Spleen (tissue), 7 donors: ENCODE measurements around the gene SSPN.

Source experiments
- POLR2AphosphoS5 ChIP-seq, 3 donors: sonication (generic); formaldehyde crosslinking; IDR thresholded peaks; one replicate each; pipeline ENCODE4 v1.5.1; 2017; ENCODE audit warnings: antibody characterized with exemption in 3 of 3
- TF ChIP-seq, protein P1 (sequence below), 11 experiments: fragments of 200-600 bp in 7 of 11; fragments of 450-650 bp in 4 of 11; sonication (generic) in 4 of 11; IDR thresholded peaks in 8 of 11; conservative IDR thresholded peaks in 3 of 11; 1 replicate in 7 of 11; 2 replicates in 4 of 11; pipeline versions ENCODE4 v1.4.0 to v1.8.0; 2016 to 2021; ENCODE audit warnings: antibody characterized with exemption in 11 of 11, inconsistent platforms in 4 of 11, mild to moderate bottlenecking in 1 of 11
- donor health status: DM: no; HTN: no; CAD: no; lungs with moderate emphysema.
- donor health status: DM: no; HTN: no; CAD: no.
- donor health status: DM: no; HTN: no; CAD: no.

DNA sequence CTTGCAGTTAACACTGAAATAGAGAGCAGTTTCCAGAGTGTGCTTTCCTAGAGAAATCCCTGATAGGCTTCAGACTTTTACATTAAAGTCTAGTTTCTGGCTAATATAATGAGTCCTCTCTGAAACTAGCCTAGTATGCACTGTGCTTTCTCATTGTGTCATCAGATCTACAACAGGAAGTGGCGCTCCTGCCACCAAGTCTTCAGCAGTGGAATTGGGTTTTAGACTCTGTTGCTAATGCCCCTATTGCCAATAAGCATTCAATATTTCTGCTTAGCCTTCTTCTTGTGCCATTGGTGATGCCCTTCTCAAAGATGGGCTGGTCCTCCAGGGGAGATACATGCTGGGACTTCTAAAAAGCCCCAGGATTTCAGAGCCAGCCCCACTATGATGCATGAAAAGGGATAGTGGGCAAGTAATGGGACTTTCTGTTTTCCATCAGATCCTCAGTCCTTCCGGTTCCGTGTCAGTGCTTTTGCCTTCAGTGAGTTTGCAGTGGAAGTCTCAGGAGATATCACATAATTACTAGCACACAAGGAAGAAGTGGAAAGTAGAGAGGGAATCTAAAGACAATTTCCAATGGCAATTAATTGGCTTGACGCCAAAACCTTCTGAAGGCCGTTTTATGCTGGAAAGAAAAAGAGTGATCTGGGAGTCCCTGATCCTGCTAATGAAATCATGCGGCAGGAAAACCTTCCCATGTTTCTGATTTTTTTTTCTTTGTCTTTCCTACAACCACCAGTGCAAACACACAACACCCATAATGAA, 50.0 kb downstream of the SSPN start:
- TF ChIP-seq, protein P1, sequence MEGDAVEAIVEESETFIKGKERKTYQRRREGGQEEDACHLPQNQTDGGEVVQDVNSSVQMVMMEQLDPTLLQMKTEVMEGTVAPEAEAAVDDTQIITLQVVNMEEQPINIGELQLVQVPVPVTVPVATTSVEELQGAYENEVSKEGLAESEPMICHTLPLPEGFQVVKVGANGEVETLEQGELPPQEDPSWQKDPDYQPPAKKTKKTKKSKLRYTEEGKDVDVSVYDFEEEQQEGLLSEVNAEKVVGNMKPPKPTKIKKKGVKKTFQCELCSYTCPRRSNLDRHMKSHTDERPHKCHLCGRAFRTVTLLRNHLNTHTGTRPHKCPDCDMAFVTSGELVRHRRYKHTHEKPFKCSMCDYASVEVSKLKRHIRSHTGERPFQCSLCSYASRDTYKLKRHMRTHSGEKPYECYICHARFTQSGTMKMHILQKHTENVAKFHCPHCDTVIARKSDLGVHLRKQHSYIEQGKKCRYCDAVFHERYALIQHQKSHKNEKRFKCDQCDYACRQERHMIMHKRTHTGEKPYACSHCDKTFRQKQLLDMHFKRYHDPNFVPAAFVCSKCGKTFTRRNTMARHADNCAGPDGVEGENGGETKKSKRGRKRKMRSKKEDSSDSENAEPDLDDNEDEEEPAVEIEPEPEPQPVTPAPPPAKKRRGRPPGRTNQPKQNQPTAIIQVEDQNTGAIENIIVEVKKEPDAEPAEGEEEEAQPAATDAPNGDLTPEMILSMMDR (IDR thresholded peaks at IDR 0.05 in 8 of 11, conservative IDR thresholded peaks at IDR 0.05 in 3 of 11): no peak
- TF ChIP-seq POLR2AphosphoS5 (IDR thresholded peaks at IDR 0.05): no peak
